ENCODE results near the gene IL9R.
"Not testable (repeated sequence)": the region's sequence is repeated elsewhere in the genome, so short reads cannot be mapped to it uniquely, and the experiment has no call there.

IL9R gene, protein sequence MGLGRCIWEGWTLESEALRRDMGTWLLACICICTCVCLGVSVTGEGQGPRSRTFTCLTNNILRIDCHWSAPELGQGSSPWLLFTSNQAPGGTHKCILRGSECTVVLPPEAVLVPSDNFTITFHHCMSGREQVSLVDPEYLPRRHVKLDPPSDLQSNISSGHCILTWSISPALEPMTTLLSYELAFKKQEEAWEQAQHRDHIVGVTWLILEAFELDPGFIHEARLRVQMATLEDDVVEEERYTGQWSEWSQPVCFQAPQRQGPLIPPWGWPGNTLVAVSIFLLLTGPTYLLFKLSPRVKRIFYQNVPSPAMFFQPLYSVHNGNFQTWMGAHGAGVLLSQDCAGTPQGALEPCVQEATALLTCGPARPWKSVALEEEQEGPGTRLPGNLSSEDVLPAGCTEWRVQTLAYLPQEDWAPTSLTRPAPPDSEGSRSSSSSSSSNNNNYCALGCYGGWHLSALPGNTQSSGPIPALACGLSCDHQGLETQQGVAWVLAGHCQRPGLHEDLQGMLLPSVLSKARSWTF

DNA sequence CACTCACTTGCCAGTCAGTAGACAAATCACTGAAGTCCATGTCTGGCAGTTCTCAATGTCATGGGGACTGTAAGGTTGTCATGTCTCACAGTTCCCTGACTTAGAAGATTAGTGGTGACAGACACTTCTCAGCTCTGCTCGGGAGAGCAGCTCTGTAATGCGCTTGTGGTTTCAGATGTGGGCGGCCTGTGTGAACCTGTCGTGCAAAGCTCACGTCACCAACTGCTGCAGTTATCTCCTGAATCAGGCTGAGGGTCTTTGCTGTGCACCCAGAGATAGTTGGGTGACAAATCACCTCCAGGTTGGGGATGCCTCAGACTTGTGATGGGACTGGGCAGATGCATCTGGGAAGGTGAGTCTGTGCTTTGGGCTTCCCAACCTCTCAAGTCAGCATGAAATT is at the start of gene IL9R:
IL9R (plus strand) TSS at position 261 of the 400 bp plus-strand sequence; CDS start at position 325, 64 bp downstream.
- DNase-seq, result no peak
- TF ChIP-seq POLR2A (IDR thresholded peaks at IDR 0.05; ENCODE audit: low read length) (peak; percentile 83), GATA1 (IDR thresholded peaks at IDR 0.05; ENCODE audit: low read depth, low read length) (no peak)

DNA sequence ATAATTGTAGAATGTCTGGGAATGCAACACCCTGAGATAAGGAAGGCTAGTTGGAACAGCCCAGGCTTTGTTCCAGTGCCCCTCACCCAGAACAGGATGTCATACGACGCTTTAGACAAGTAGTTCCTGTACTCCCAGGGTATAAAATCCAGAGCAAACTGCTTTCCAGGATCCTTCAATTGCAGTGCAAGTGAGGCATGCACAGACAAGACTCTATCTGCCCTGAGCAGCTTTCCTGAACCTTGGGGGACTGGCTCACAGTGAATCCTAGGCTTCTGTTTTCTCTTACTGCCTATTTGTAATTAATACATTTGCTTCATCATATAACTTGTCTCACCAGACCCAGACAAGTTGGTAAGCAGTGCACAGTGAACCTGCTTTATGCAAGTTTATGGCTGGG is 48.4 kb upstream of the IL9R start:
- TF ChIP-seq POLR2A (IDR thresholded peaks at IDR 0.05; ENCODE audit: low read length) (no peak), GATA1 (IDR thresholded peaks at IDR 0.05; ENCODE audit: low read depth, low read length) (no peak)
- no peak for DNase-seq

DNA sequence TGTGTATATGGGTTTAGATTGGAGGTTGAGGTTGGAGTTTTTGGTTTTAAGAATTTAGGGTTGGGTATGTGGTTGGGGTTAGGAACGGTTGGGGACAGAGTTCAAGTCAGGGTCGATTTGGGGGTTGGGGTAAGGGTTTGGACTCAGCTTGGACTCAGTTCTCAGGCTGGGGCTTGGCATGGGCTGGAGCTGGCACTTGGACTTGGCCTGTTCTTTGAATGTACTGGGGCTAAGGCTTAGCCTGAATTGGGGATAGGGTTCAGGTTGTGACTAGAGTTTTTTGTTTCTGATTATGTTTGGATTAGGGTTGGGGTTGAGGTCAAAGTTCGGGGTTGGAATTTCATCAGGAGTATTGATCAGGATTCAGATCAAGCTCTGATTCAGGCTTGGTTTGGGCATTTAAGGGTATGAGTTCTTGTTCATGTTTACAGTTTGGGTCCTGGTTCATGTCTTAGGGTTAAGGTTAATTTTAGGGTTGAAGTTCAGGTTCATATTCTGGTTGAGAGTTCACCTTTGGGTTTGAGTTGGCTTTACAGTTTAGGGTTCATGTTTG is 46.2 kb upstream of the IL9R start:
- TF ChIP-seq POLR2A (IDR thresholded peaks at IDR 0.05; ENCODE audit: low read length), result no peak
- no peak for TF ChIP-seq GATA1 (IDR thresholded peaks at IDR 0.05; ENCODE audit: low read depth, low read length)
- no peak for DNase-seq

DNA sequence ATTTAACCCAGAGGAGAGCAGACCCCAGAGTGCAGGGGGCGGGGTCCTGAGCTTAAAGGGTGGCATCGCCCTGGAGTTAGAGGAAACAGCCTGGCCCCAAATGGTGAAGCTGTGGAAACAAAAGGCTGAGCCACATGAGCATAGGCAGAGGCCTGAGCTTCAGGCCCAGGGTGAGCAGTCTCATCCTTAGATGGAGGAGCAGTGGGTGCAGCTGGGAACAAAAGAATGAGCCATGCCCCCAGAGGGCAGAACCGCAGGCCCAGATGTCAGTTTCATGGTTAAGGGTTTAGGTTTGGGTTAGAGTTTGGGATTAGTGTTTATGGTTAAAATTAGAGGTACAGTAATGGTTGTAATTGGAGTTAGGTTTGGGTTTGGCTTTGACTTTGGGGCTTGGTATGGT is 44.4 kb upstream of the IL9R start:
- TF ChIP-seq POLR2A (IDR thresholded peaks at IDR 0.05; ENCODE audit: low read length), result no peak
- TF ChIP-seq GATA1 (IDR thresholded peaks at IDR 0.05; ENCODE audit: low read depth, low read length), result no peak

DNA sequence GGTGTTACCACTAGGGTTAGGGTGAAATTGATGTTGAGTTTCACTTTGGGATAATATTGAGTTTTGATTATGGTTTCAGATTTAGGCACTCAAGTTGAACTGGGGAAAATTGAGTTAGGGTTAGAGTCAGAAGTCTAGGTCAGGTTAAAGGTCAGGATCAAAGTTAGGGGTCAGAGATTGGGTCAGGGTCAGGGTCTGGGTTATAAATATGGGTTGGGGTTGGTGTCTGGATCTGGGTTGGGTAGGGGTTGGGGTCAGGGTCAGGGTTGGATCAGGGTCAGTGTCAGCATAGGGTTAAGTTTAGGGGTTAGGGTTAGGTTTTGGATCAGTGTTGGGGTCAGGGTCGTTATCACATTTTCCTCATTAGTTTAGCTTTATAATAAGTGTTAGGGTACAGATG is 42.7 kb upstream of the IL9R start:
- TF ChIP-seq POLR2A (IDR thresholded peaks at IDR 0.05; ENCODE audit: low read length) (no peak), GATA1 (IDR thresholded peaks at IDR 0.05; ENCODE audit: low read depth, low read length) (no peak)
- no peak for DNase-seq

More for the DNA sequence above, 44.4 kb upstream of the IL9R start:
- no peak for DNase-seq

DNA sequence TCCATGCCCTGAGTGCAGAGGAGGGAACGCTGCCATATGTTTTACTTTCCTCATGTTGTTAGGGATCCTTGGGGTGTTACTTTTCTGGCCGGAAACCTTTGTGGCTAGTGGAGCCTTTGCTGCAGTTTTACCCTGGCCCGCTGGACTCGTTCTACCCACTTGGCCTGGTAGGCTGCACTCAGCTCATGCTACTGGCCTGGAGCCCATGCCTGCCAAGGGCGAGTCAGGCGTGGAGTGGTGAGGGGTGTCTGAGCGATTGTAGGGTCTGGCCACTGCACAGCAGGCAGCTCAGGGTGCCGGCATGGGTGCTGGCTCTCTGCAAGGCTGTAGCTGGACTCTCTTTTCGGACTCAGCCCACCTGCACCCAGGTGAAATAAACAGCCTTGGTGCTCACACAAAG is 41.4 kb upstream of the IL9R start:
- DNase-seq, result no peak
- no peak for TF ChIP-seq GATA1 (IDR thresholded peaks at IDR 0.05; ENCODE audit: low read depth, low read length)
- no peak for TF ChIP-seq POLR2A (IDR thresholded peaks at IDR 0.05; ENCODE audit: low read length)

DNA sequence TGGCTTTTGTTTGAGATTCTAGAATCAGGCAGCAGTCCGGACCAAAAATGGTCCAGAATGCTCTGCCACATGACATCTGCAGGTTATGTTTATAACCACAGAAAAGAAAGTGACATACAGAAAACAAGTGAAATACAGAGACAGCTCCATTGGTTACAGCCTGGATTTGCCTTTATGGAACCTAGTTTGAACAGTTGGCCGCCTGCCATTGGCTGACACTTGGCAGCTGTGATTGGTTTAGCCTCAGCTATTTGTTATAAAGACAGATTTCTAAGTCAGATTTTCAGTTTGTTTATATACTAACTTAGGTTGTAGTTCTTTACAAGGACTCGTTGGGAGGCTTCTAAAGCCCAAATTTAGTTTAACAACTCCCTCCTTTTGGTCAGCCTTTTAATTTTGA is 40.8 kb upstream of the IL9R start:
- TF ChIP-seq POLR2A (IDR thresholded peaks at IDR 0.05; ENCODE audit: low read length), result no peak
- no peak for TF ChIP-seq GATA1 (IDR thresholded peaks at IDR 0.05; ENCODE audit: low read depth, low read length)
- no peak for DNase-seq

DNA sequence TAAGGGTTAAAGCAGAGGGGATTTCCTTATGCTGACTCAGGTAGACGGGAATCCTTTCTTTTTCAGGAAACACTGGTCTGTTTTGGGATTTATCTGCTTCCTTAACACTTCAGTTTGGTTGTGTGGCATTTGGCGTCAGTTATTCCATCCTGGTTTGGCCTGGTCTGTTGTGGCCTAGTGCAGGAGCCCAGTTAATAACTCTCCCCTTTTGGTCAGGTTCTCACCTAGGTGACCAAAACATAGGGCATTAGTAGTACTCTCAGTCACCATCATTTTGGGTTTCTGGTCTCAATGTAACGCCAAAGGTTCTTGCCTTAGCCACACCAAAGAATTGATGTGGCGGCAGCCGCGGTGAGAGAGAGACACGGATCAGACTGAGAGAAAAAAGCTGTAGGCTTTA is 39.7 kb upstream of the IL9R start:
- no peak for TF ChIP-seq GATA1 (IDR thresholded peaks at IDR 0.05; ENCODE audit: low read depth, low read length)
- no peak for TF ChIP-seq POLR2A (IDR thresholded peaks at IDR 0.05; ENCODE audit: low read length)
- DNase-seq, result no peak

DNA sequence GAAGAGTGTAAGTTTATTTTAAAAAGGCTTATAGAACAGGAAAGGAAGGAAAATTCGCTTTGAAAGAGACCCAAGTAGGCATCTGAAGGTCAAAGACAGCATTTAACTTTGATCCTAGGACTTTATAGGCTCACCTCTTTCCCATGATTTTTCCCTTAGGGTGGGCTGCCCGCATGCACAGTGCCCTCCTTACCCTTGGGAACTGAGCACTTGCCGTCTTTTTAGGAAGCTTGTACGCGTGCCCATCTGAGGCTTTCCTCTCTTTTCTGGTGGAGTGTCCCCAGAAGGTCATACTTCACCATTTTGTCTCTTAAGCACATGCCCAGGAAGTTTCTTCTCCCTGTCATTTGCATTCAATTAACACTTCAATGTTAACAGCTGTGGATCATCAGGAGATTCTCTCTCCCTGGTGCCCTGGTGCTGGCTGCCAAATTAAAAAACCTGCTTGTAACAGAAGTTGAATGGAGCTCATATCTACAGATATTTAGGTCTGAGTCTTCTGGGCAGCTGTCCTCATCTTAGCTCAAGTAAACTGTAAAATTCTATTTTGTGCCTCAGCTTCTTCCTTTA is 38.4 kb upstream of the IL9R start:
- TF ChIP-seq POLR2A (IDR thresholded peaks at IDR 0.05; ENCODE audit: low read length) (no peak), GATA1 (IDR thresholded peaks at IDR 0.05; ENCODE audit: low read depth, low read length) (no peak)
- no peak for DNase-seq

DNA sequence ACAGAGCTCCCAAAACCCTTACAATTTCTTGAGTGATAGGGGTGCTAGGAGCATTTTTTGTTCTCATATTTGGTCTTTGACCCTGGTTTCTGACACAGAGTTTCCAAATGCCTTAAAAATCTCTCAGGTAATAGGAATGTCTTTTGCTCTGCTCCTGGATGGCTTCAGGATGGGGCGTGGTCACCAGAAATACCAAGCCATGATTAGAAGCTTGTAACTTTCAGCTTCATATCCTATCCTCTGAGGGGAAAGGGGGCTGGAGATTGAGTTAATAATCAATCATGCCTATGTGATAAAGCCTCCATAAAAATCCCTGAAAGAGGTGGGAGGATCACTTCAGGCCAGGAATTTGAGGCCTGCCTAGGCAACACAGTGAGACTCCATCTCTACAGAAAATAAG is 34.6 kb upstream of the IL9R start:
- TF ChIP-seq POLR2A (IDR thresholded peaks at IDR 0.05; ENCODE audit: low read length), result no peak
- TF ChIP-seq GATA1 (IDR thresholded peaks at IDR 0.05; ENCODE audit: low read depth, low read length), result no peak
- DNase-seq, result no peak

DNA sequence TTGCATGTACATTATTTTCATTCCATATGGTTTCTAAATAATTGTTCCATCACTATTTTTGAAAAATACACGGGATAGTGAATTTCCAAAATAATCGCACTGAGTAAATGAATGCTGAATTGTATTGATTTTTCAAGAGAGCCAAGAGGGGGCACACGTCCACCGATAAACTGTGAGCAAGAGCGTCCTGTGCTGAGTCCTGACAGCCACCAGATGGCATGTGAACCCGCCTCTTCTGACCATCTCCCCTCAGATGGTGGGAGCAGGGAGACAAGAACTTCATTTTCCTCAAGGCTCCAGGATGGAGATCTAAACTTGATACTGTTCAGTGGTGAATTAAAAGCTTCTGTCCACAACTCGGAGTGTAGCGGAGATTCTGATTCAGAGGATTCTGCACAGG is 30.6 kb upstream of the IL9R start:
- DNase-seq, result peak; percentile 42 to 56
- no peak for TF ChIP-seq GATA1 (IDR thresholded peaks at IDR 0.05; ENCODE audit: low read depth, low read length)
- no peak for TF ChIP-seq POLR2A (IDR thresholded peaks at IDR 0.05; ENCODE audit: low read length)

DNA sequence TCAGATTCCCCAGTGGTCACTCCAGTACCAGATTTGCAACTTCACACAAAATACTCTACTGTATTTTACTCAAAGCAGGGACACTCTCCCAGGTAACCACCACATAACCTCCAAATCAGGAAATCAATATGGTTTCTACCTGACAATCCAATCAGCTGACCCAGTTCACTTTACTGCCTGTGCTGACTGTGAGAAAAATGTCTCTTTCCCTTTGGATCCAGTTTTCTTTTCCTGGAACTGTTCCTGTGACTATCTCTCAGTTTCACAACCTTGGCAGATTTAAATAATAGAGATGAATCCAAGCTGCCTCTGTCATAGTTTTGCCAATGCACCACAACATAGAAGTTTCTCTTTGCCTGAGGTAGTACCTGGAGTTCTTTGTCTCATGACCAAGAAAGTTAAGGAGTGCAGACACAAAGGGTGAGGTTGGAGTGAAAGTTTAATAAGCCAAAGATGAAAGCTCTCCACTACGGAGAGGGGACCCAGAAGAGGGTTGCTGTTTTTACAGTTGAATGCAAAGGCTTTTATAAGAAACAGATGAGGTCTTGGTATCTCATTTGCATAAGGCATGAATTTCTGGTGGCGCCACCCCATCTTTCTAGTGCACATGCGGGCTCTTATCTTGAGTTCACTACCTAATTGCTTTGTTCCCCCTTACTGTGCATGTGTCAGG is 29.7 kb upstream of the IL9R start:
- TF ChIP-seq POLR2A (IDR thresholded peaks at IDR 0.05; ENCODE audit: low read length), result no peak
- TF ChIP-seq GATA1 (IDR thresholded peaks at IDR 0.05; ENCODE audit: low read depth, low read length), result no peak
- no peak for DNase-seq

DNA sequence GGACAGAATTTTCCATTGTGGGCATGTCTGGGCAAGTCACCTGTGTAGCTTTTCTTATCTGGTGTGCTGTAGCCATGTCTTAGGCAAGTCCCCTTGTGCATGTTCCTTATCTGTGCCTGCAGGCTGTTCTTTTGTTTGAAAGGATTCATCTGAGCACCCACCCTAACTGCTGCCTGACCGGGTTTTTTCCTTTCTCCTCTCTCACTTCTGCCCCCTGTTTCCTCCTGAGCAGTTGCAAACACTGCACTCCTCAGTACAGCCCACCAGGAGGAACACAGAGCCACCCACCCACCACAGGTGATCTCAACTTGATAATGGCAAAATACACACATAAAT is 29.2 kb upstream of the IL9R start:
- no peak for DNase-seq
- no peak for TF ChIP-seq POLR2A (IDR thresholded peaks at IDR 0.05; ENCODE audit: low read length)
- TF ChIP-seq GATA1 (IDR thresholded peaks at IDR 0.05; ENCODE audit: low read depth, low read length), result no peak

DNA sequence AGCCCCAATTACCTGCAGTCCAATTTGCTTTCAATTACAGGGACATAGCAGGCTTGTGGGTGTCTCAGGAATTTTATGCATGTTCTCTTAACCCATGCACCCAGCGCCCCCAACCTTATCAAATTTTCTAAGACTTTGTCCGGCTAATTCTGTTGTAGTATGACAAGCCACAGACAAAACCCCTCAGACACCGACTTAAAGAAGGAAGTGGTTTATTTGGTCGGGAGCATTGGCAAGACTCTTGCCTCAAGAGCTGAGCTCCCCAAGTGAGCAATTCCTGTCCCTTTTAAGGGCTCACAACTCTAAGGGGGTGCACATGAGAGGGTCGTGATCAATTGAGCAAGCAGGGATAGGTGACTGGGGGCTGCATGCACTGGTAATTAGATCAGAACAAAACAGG is 28.7 kb upstream of the IL9R start:
- DNase-seq, result no peak
- no peak for TF ChIP-seq GATA1 (IDR thresholded peaks at IDR 0.05; ENCODE audit: low read depth, low read length)
- TF ChIP-seq POLR2A (IDR thresholded peaks at IDR 0.05; ENCODE audit: low read length), result no peak

DNA sequence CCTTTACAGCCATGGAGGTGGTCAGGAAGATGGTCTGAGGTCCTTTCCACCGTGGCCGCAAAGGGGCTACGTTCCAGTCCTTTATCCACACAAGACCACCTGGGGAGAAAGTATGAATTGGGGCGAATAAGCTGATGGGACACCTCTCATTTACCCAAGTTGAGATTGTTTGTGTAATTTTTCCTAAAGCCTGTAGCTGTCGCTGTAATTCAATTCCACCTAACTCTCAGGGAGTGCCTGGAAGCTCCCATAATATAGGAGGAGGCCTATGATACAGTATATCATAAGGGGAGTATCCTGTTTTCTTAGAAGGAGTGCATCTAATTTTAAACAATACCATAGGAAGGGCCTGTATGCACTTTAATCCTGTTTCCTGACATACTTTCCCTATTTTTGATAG is 25.8 kb upstream of the IL9R start:
- DNase-seq, result not testable (repeated sequence)

DNA sequence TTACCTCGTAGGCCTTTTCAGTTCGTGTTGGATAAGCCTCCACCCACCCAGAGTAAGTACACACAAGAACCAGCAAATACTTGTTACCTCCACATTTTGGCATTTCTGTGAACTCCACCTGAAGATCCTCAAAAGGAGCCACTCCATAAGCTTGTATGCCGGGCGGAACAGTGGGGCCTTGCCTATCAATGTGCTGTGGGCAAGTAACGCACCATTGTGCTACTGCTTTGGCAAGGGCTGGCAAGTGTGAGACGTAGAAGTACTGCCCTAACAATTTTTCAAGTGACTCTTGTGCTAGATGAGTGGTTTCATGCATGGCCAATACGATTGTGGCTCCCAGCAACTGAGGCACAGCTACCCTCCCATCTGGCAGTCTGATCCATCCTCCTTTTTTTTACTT is 25.3 kb upstream of the IL9R start:
- not testable (repeated sequence) for DNase-seq
